ENCODE data around the gene CCNJ.

GRCh38 chr10:96013956-96014355 is 29.4 kb upstream of the CCNJ start:
- no peak for TF ChIP-seq CTCF (IDR thresholded peaks at IDR 0.05; ENCODE audit: low read length)
- no peak for TF ChIP-seq EZH2 (IDR thresholded peaks at IDR 0.05; ENCODE audit: borderline replicate concordance, low read length)

Data from OCI-LY1 (cell line).